ENCODE measurements around the gene CHL1. TPM values are rescaled to one million over a fixed set of nuclear protein-coding genes. Genes with fewer than 3 reads are reported as not detected.

CHL1 gene
- total RNA-seq, 1 donor from 2014 or later, result 0.45 TPM

GRCh38 chr3:380801-381200 is 184.2 kb downstream of the CHL1 start:
- DNase-seq (ENCODE audit: low spot score), result no peak
- ATAC-seq, result no peak

GRCh38 chr3:385151-385550 is 188.6 kb downstream of the CHL1 start:
- no peak for ATAC-seq

GRCh38 chr3:394775-395174 is 198.2 kb downstream of the CHL1 start:
- no peak for DNase-seq (ENCODE audit: low spot score)
- no peak for ATAC-seq

More at GRCh38 chr3:385151-385550, 188.6 kb downstream of the CHL1 start:
- DNase-seq (ENCODE audit: low spot score), result no peak

- ATAC-seq, result no peak
Measured at GRCh38 chr3:396293-396692, 199.7 kb downstream of the CHL1 start.

GRCh38 chr3:399647-400046 is 203.1 kb downstream of the CHL1 start:
- no peak for ATAC-seq
- DNase-seq (ENCODE audit: low spot score), result no peak

More at GRCh38 chr3:396293-396692, 199.7 kb downstream of the CHL1 start:
- no peak for DNase-seq (ENCODE audit: low spot score)

GRCh38 chr3:403826-404225 is 207.3 kb downstream of the CHL1 start:
- no peak for ATAC-seq
- DNase-seq (ENCODE audit: low spot score), result no peak

GRCh38 chr3:409011-409410 is 212.4 kb downstream of the CHL1 start:
- ATAC-seq, result no peak

GRCh38 chr3:411226-411625 is 214.7 kb downstream of the CHL1 start:
- DNase-seq (ENCODE audit: low spot score), result no peak
- ATAC-seq, result no peak

More at GRCh38 chr3:409011-409410, 212.4 kb downstream of the CHL1 start:
- DNase-seq (ENCODE audit: low spot score), result no peak

- ATAC-seq (no peak), DNase-seq (ENCODE audit: low spot score) (no peak)
Measured at GRCh38 chr3:414063-414462, 217.5 kb downstream of the CHL1 start.

- ATAC-seq (no peak), DNase-seq (ENCODE audit: low spot score) (no peak)
Measured at GRCh38 chr3:418239-418929, 221.8 kb downstream of the CHL1 start.

- ATAC-seq (no peak), DNase-seq (ENCODE audit: low spot score) (no peak)
Measured at GRCh38 chr3:420584-420983, 224.0 kb downstream of the CHL1 start.

- no peak for ATAC-seq
- no peak for DNase-seq (ENCODE audit: low spot score)
Measured at GRCh38 chr3:425079-425478, 228.5 kb downstream of the CHL1 start.

- no peak for ATAC-seq
- DNase-seq (ENCODE audit: low spot score), result no peak
Measured at GRCh38 chr3:426072-426471, 229.5 kb downstream of the CHL1 start.

- ATAC-seq (no peak), DNase-seq (ENCODE audit: low spot score) (no peak)
Measured at GRCh38 chr3:427128-427527, 230.6 kb downstream of the CHL1 start.

- ATAC-seq (no peak), DNase-seq (ENCODE audit: low spot score) (no peak)
Measured at GRCh38 chr3:430186-430585, 233.6 kb downstream of the CHL1 start.

- ATAC-seq, result no peak
- no peak for DNase-seq (ENCODE audit: low spot score)
Measured at GRCh38 chr3:435161-435560, 238.6 kb downstream of the CHL1 start.

GRCh38 chr3:436053-436452 is 239.5 kb downstream of the CHL1 start:
- DNase-seq (ENCODE audit: low spot score) (no peak), ATAC-seq (no peak)

GRCh38 chr3:440826-441225 is 244.3 kb downstream of the CHL1 start:
- DNase-seq (ENCODE audit: low spot score), result no peak
- ATAC-seq, result no peak

- ATAC-seq, result no peak
- DNase-seq (ENCODE audit: low spot score), result no peak
Measured at GRCh38 chr3:445960-446359, 249.4 kb downstream of the CHL1 start.

GRCh38 chr3:447671-448070 is 251.1 kb downstream of the CHL1 start:
- ATAC-seq (no peak), DNase-seq (ENCODE audit: low spot score) (no peak)

- ATAC-seq (no peak), DNase-seq (ENCODE audit: low spot score) (no peak)
Measured at GRCh38 chr3:449711-450110, 253.1 kb downstream of the CHL1 start.

- no peak for DNase-seq (ENCODE audit: low spot score)
- no peak for ATAC-seq
Measured at GRCh38 chr3:452221-452620, 255.7 kb downstream of the CHL1 start.

- no peak for DNase-seq (ENCODE audit: low spot score)
- no peak for ATAC-seq
Measured at GRCh38 chr3:453106-453505, 256.5 kb downstream of the CHL1 start.
